ENCODE data around the gene MYO1B. TPM values are rescaled to one million over a fixed set of nuclear protein-coding genes. Genes with fewer than 3 reads are reported as not detected.
A peak's percentile ranks its signal among the peaks of the same experiment; 100 is the strongest.

The MYO1B gene
- total RNA-seq, 1 donor from 2014 or later: 2.5 TPM

- H3K4me1 Mint-ChIP-seq: peaks cover 7% of the 10 kb centered on the region
- no peak overlapping the region for H3K4me3 Mint-ChIP-seq
- no peak overlapping the region for H3K27ac Mint-ChIP-seq
- DNase-seq: no peak
- ATAC-seq (ENCODE audit: low read depth): no peak
- no peaks in the 10 kb centered on the region for H3K36me3 Mint-ChIP-seq (ENCODE audit: low read depth)
- intact Hi-C loops (cut with micrococcal nuclease): no loop called here
- TF ChIP-seq, protein P1, sequence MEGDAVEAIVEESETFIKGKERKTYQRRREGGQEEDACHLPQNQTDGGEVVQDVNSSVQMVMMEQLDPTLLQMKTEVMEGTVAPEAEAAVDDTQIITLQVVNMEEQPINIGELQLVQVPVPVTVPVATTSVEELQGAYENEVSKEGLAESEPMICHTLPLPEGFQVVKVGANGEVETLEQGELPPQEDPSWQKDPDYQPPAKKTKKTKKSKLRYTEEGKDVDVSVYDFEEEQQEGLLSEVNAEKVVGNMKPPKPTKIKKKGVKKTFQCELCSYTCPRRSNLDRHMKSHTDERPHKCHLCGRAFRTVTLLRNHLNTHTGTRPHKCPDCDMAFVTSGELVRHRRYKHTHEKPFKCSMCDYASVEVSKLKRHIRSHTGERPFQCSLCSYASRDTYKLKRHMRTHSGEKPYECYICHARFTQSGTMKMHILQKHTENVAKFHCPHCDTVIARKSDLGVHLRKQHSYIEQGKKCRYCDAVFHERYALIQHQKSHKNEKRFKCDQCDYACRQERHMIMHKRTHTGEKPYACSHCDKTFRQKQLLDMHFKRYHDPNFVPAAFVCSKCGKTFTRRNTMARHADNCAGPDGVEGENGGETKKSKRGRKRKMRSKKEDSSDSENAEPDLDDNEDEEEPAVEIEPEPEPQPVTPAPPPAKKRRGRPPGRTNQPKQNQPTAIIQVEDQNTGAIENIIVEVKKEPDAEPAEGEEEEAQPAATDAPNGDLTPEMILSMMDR (IDR thresholded peaks at IDR 0.05): no peak
- ChIA-PET POLR2A (no interaction called here), CTCF (interaction anchor here (0.9 to 1.1 kb wide), 2 partner anchors 61 to 284 kb away, joined by 3 read pairs; no protein-coding TSS in a partner anchor)
- no peaks in the 10 kb centered on the region for H3K27me3 Mint-ChIP-seq
- H3K9me3 Mint-ChIP-seq: no peaks in the 10 kb centered on the region
These were observed 4.3 kb upstream of the MYO1B start for GRCh38 chr2:191240871-191241270.

DNA sequence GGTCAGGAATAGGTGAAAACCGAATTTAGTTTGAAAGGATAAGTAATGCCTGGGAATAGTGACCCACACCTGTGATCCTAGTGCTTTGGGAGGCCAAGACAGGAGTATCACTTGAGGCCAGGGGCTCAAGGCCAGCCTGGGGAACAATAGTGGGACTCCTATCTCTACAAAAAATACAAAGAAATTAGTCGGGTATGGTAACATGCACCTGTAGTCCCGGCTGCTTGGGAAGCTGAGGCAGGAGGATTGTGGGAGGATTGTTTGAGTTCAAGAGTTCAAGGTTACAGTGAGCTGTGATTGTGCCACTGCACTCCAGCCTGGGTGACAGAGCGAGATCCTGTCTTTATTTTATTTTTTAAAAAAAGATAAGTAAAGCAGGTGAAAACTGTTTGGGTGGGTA is 3.8 kb upstream of the MYO1B start:
- intact Hi-C loops (cut with micrococcal nuclease): no loop called here
- CTCF ChIA-PET: no interaction called here

GRCh38 chr2:191243154-191243553 is 2.0 kb upstream of the MYO1B start:
- POLR2A ChIA-PET: no interaction called here
- no peaks in the 10 kb centered on the region for H3K9me3 Mint-ChIP-seq
- TF ChIP-seq, protein P1 (IDR thresholded peaks at IDR 0.05): no peak
- peaks cover 4% of the 10 kb centered on the region for H3K27me3 Mint-ChIP-seq
- peaks cover 16% of the 10 kb centered on the region for H3K4me1 Mint-ChIP-seq
- no peak overlapping the region for H3K27ac Mint-ChIP-seq
- intact Hi-C loops (cut with micrococcal nuclease): loop anchor here (2.0 kb wide), 1 partner anchor 24 kb away; no protein-coding TSS in a partner anchor
- H3K4me3 Mint-ChIP-seq: no peak overlapping the region
- no peaks in the 10 kb centered on the region for H3K36me3 Mint-ChIP-seq (ENCODE audit: low read depth)
- CTCF ChIA-PET: interaction anchor here (0.9 kb wide), 1 partner anchor 278 kb away, joined by 3 read pairs; no protein-coding TSS in a partner anchor
- ATAC-seq (ENCODE audit: low read depth) (peak; percentile 29), DNase-seq (no peak)

More for the DNA sequence above, 3.8 kb upstream of the MYO1B start:
- Mint-ChIP-seq H3K4me3 (no peak overlapping the region), H3K4me1 (peaks cover 12% of the 10 kb centered on the region), H3K36me3 (ENCODE audit: low read depth) (no peaks in the 10 kb centered on the region), H3K27me3 (peaks cover 3% of the 10 kb centered on the region), H3K27ac (no peak overlapping the region), H3K9me3 (no peaks in the 10 kb centered on the region)
- POLR2A ChIA-PET: no interaction called here
- TF ChIP-seq, protein P1 (IDR thresholded peaks at IDR 0.05): no peak
- no peak for ATAC-seq (ENCODE audit: low read depth)
- DNase-seq: no peak

GRCh38 chr2:191244350-191244749 is 854 bp upstream of the MYO1B start:
- TF ChIP-seq, protein P1 (IDR thresholded peaks at IDR 0.05): no peak
- CTCF ChIA-PET: no interaction called here
- H3K9me3 Mint-ChIP-seq: no peaks in the 10 kb centered on the region
- ATAC-seq (ENCODE audit: low read depth) (no peak), DNase-seq (no peak)
- peak overlapping the region; percentile 70 for H3K4me3 Mint-ChIP-seq
- no peak overlapping the region for H3K27ac Mint-ChIP-seq
- H3K36me3 Mint-ChIP-seq (ENCODE audit: low read depth): no peaks in the 10 kb centered on the region
- H3K4me1 Mint-ChIP-seq: peaks cover 16% of the 10 kb centered on the region
- intact Hi-C loops (cut with micrococcal nuclease): loop anchor here (2.0 kb wide), 2 partner anchors 30 to 124 kb away; no protein-coding TSS in a partner anchor
- POLR2A ChIA-PET: no interaction called here
- H3K27me3 Mint-ChIP-seq: peaks cover 4% of the 10 kb centered on the region

GRCh38 chr2:191245869-191246531 is 796 bp downstream of the MYO1B start:
- H3K9me3 Mint-ChIP-seq: no peaks in the 10 kb centered on the region
- no peak overlapping the region for H3K27ac Mint-ChIP-seq
- intact Hi-C loops (cut with micrococcal nuclease): loop anchor here (1.0 to 5.0 kb wide), 4 partner anchors 29 to 123 kb away; no protein-coding TSS in a partner anchor
- peak; percentile 28 for DNase-seq
- peaks cover 16% of the 10 kb centered on the region for H3K4me1 Mint-ChIP-seq
- no peak for ATAC-seq (ENCODE audit: low read depth)
- H3K36me3 Mint-ChIP-seq (ENCODE audit: low read depth): no peaks in the 10 kb centered on the region
- H3K27me3 Mint-ChIP-seq: peaks cover 4% of the 10 kb centered on the region
- H3K4me3 Mint-ChIP-seq: peak overlapping the region; percentile 77
- POLR2A ChIA-PET: interaction anchor here (0.6 kb wide), 1 partner anchor 597 kb away, joined by 10 read pairs; the partner anchor contains the start of gene NAB1
- CTCF ChIA-PET: interaction anchor here (1.5 to 1.7 kb wide), 3 partner anchors 56 to 255 kb away, joined by 3 to 6 read pairs (median 3); no protein-coding TSS in a partner anchor
- TF ChIP-seq, protein P1 (IDR thresholded peaks at IDR 0.05): no peak
